ENCODE measurements around the gene ACTR8.

DNA sequence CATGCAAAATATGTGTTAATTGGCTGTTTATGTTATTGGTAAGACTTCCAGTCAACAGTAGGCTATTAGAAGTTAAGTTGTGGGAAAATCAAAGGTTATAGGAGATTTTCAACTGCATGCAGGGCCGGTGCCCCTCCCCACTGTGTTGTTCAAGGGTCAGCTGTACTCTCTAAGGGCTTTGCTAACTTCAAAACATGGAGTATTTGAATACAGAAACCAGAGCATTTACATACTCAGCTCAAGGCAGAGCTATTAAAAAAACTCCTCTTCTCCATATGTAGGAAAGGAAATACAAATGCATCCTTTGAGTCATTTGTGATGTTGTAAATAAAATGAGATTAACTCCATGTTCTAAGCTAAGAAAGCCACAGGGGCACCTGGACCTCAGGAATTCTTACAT, 18.8 kb downstream of the ACTR8 start:
- TF ChIP-seq EZH2 (IDR thresholded peaks at IDR 0.05; ENCODE audit: insufficient read depth, poor library complexity, severe bottlenecking) (no peak), EZH2phosphoT487 (IDR thresholded peaks at IDR 0.05; ENCODE audit: insufficient read depth, low read depth) (no peak)

Data from GM23248 (cell line).